Heart right ventricle (tissue), 16 donors: Measurements from ENCODE around the gene APOO. TPM values are rescaled to one million over a fixed set of nuclear protein-coding genes. Genes with fewer than 3 reads are reported as not detected.
"Not testable (repeated sequence)": the region's sequence is repeated elsewhere in the genome, so short reads cannot be mapped to it uniquely, and the experiment has no call there.

Experiments used
- ATAC-seq, 8 donors: fragments of 200-7000 bp; cut with Tn5 transposase; one replicate each; pipeline ENCODE4 v1.9.1; 2020; ENCODE audit warnings: mild to moderate bottlenecking in 8 of 8, moderate library complexity in 8 of 8, moderate number of reproducible peaks in 1 of 8
- DNase-seq, 2 donors: peaks; one replicate each; pipeline ENCODE4 v3.0.0-alpha.2; 2020
- H3K27ac ChIP-seq, 10 donors: fragments of 200-600 bp; sonication (generic) in 2 of 10; one replicate each; pipeline versions ENCODE4 v1.5.0 to v1.8.0; 2020 to 2022; ENCODE audit warnings: mild to moderate bottlenecking in 3 of 10
- H3K27me3 ChIP-seq, 7 donors: fragments of 200-600 bp; one replicate each; pipeline ENCODE4 v1.8.0; 2021 to 2022; ENCODE audit warnings: mild to moderate bottlenecking in 2 of 7
- H3K36me3 ChIP-seq, 9 donors: fragments of 200-600 bp; sonication (generic) in 1 of 9; one replicate each; pipeline versions ENCODE4 v1.5.0 to v1.8.0; 2020 to 2022; ENCODE audit warnings: mild to moderate bottlenecking in 2 of 9
- H3K4me1 ChIP-seq, 9 donors: fragments of 200-600 bp; sonication (generic) in 1 of 9; one replicate each; pipeline versions ENCODE4 v1.5.0 to v1.8.0; 2020 to 2022; ENCODE audit warnings: mild to moderate bottlenecking in 4 of 9
- H3K4me3 ChIP-seq, 10 donors: fragments of 200-600 bp; sonication (generic) in 2 of 10; one replicate each; pipeline versions ENCODE4 v1.5.0 to v1.8.0; 2020 to 2022; ENCODE audit warnings: mild to moderate bottlenecking in 7 of 10, moderate library complexity in 2 of 10
- H3K9me3 ChIP-seq, 11 donors: fragments of 200-600 bp in 10 of 11; sonication (generic) in 2 of 11; one replicate each; pipeline versions ENCODE4 v1.5.0 to v1.8.0; 2013 to 2022; ENCODE audit warnings: mild to moderate bottlenecking in 2 of 11, control low read depth in 1 of 11, moderate library complexity in 1 of 11
- WGBS, 2 donors: extraction: QIAGEN DNeasy Blood & Tissue Kit; methylation state at CpG; one replicate each; pipeline ENCODE4 v1.1.7; 2013; ENCODE audit warnings: inconsistent platforms in 1 of 2; 5-methylcytosine and 5-hydroxymethylcytosine counted together
- intact Hi-C, 10 donors: fragments of 100-400 bp; cut with DNase I; formaldehyde crosslinking; loops; one replicate each; pipeline versions ENCODE4 v1.11.1 to v1.14.2; 2022
- polyA plus RNA-seq, 2 donors: library from polyadenylated mRNA; stranded (reverse); fragments of 200-250 nt; gene quantifications; one replicate each; pipeline ENCODE4 v1.2.3, GENCODE V29; 2013
- total RNA-seq, 10 donors: library from RNA; stranded (reverse); fragmentation: NEBNext Ultra II Directional in 3 of 10; extraction: Animal tissue kit (Norgen Biotek cat#: 25700) in 3 of 10; gene quantifications; one replicate each; pipeline versions ENCODE4 v1.2.1 to v1.2.4, GENCODE V29; 2021 to 2023
- TF ChIP-seq, protein P1 (sequence below), 9 donors: fragments of 200-600 bp; sonication (generic) in 2 of 9; IDR thresholded peaks; one replicate each; pipeline versions ENCODE4 v1.5.0 to v1.8.0; 2021 to 2022; ENCODE audit warnings: antibody characterized with exemption in 9 of 9, mild to moderate bottlenecking in 5 of 9, moderate library complexity in 1 of 9
- donor health status: Arrhythmogenic right ventricular cardiomyopathy.
- donor health status: ischemic (EF 13 %, LVEDD 7.1; RV severe dilation, severe dysfunction).
- donor health status: healthy with polysubstance abuse.
- donor health status: DM: no; HTN: yes; CAD: no.
- donor health status: DM: no; HTN: no; CAD: no.
- donor health status: ischemic (EF 25% LVEDD 6.9; RV normal size, moderate dysfunction).
- donor health status: ischemic (EF 25% LVEDD 5.7; RV mildly dilated, moderate dysfunction).
- donor health status: healthy.
- donor health status: DM: yes; HTN: yes; CAD: no.
- donor health status: Ischemic cardiomyopathy.
- donor health status: ischemic (EF 35%, LVEDD 5.7; RV mildly dilated, moderate dysfunction).
- donor health status: nonischemic (EF 11% LVEDD 7.7; RV severe dilation, severe dysfunction).
- donor health status: DM: yes; HTN: yes; CAD: no.
- donor health status: PGD.
- donor health status: ischemic (EF 29% LVEDD 5.4; RV normal size, mild dysfunction).
- donor health status: nonischemic (EF 23%, LVEDD 6.1; RV moderate dilation, normal function).

The APOO gene
- total and polyA plus RNA-seq, 12 donors, result 60.9 to 132 (median 102) TPM

DNA sequence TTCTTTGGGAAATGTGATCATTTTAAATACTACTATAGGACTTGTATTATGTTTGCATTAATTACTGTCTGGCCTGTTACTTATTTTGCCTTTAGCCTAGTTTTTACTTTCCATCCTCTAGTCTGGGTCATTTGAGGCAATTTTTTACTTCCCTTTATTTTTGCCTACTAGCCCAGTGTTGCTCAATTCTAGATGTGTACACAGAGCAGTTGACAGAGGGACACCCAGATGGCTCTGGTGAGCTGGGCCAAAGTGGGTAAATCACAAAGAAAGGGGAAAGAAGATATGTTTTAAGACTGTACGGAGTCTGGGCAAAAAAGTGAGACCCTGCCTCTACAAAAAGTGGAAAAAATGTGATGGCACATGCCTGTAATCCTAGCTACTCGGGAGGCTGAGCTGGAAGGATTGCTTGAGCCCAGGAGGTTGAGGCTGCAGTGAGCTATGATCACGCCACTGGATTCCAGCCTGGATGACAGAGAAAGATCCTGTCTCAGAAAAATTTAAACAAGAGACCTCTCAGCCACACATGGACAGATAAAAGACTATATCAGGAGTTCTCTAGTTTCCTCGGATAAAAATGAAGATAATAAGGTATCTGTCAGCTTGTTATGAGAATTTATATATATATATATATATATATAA is 35.7 kb downstream of the APOO start:
- WGBS, 2 donors, result 85 to 88% methylated on average over 4 of the region's 4 CpGs
- TF ChIP-seq, protein P1, sequence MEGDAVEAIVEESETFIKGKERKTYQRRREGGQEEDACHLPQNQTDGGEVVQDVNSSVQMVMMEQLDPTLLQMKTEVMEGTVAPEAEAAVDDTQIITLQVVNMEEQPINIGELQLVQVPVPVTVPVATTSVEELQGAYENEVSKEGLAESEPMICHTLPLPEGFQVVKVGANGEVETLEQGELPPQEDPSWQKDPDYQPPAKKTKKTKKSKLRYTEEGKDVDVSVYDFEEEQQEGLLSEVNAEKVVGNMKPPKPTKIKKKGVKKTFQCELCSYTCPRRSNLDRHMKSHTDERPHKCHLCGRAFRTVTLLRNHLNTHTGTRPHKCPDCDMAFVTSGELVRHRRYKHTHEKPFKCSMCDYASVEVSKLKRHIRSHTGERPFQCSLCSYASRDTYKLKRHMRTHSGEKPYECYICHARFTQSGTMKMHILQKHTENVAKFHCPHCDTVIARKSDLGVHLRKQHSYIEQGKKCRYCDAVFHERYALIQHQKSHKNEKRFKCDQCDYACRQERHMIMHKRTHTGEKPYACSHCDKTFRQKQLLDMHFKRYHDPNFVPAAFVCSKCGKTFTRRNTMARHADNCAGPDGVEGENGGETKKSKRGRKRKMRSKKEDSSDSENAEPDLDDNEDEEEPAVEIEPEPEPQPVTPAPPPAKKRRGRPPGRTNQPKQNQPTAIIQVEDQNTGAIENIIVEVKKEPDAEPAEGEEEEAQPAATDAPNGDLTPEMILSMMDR (IDR thresholded peaks at IDR 0.05), result no peak
- Histone ChIP-seq H3K36me3 (no peaks in the 10 kb centered on the region), H3K27ac (peak overlapping the region in 1 of 10 donors; percentile 69), H3K4me1 (peaks cover 0 to 6% (median 0%) of the 10 kb centered on the region in 9 donors), H3K9me3 (no peaks in the 10 kb centered on the region), H3K4me3 (no peak overlapping the region), H3K27me3 (no peaks in the 10 kb centered on the region)
- no peak for DNase-seq
- intact Hi-C loops, result loop anchor here in 1 of 10 donors (10.0 kb wide), 1 partner anchor 57 kb away; no protein-coding TSS in a partner anchor
- peak in 2 of 8 donors; percentile 46 to 50 for ATAC-seq

DNA sequence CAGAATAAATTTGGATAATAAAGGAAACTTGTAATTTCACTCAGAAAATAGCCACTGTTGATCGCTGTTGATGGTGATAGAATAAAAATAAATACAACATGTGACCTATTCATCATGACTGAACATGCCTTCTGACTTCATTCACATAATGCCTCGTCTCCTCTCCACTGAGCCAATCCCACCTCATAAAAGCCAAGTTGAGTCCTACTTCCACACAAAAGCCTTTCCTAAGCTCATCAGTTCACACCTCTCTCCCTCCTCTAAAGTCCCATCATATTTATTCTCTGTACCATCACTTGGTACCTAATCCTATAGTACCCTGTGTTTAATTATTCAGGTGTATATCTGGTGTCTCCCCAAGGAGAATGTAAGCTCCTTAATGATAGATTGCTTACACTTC is 37.7 kb downstream of the APOO start:
- no peak for ATAC-seq

DNA sequence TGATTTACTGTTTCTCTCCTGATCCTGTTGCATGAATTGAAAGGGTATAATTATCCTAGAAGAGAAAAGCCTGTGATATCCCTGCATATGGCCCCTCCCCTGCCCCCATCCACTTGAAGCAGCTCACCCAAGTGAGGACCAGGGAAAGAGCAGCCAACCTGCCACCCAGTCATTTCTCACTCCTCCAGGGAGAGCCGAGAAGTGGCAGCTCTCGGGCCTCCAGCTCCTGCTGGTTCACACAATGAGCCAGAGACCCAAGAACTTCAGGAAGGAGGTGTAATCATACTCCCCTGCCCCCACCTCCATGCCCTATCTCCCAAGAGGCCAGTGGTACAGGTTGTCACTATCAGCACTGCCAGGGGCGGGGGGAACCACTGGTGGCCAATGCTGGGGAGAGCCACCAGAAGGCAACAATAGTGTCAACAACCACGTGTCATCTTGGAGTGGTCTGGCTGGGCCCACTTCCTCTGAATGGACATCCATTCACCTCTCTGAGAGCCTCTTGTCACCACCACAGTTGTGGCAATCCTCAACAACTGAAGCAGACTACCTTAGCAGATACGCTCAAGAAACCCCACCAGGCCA is 42.9 kb downstream of the APOO start:
- 79 to 80% methylated on average over 5 of the region's 5 CpGs for WGBS, 2 donors
- no peaks in the 10 kb centered on the region for H3K4me1 ChIP-seq
- no peaks in the 10 kb centered on the region for H3K36me3 ChIP-seq
- H3K9me3 ChIP-seq, result no peaks in the 10 kb centered on the region
- intact Hi-C loops, result no loop called here
- ATAC-seq (no peak), DNase-seq (no peak)
- H3K27me3 ChIP-seq, result peaks cover 0 to 13% (median 0%) of the 10 kb centered on the region in 7 donors
- H3K4me3 ChIP-seq, result no peak overlapping the region
- TF ChIP-seq, protein P1 (IDR thresholded peaks at IDR 0.05), result no peak
- no peak overlapping the region for H3K27ac ChIP-seq

More for the DNA sequence above, 37.7 kb downstream of the APOO start:
- DNase-seq, result no peak
- H3K27ac ChIP-seq, result no peak overlapping the region
- no peak overlapping the region for H3K4me3 ChIP-seq
- no peaks in the 10 kb centered on the region for H3K36me3 ChIP-seq
- intact Hi-C loops, result loop anchor here in 1 of 10 donors (10.0 kb wide), 1 partner anchor 55 kb away; no protein-coding TSS in a partner anchor
- peaks cover 0 to 6% (median 0%) of the 10 kb centered on the region in 9 donors for H3K4me1 ChIP-seq
- TF ChIP-seq, protein P1 (IDR thresholded peaks at IDR 0.05), result no peak
- H3K9me3 ChIP-seq, result no peaks in the 10 kb centered on the region
- peaks cover 0 to 13% (median 0%) of the 10 kb centered on the region in 7 donors for H3K27me3 ChIP-seq
- 61 to 79% methylated on average over 2 of the region's 2 CpGs for whole genome bisulfite sequencing, 2 donors

DNA sequence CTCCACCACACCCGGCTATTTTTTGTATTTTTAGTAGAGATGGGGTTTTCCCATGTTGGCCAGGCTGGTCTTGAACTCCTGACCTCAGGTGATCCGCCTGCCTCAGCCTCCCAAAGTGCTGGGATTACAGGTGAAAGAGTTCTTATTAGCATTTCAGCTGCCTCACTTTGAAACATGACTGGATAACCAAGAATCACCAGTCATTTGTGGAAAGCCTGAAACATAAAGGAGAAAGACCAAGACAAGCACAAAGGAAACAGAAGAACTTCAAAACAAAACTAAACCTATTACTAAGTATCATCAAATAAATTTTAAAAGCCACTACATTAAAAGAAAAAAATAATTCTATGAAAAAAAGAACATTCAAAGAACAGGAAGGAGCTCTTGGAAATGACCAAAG is 45.8 kb downstream of the APOO start:
- H3K4me1 ChIP-seq, H3K4me3 ChIP-seq, H3K36me3 ChIP-seq, H3K27ac ChIP-seq, ATAC-seq, intact Hi-C loops, DNase-seq, H3K9me3 ChIP-seq: not testable (repeated sequence)
- 94 to 95% methylated on average over 2 of the region's 2 CpGs for WGBS, 2 donors
- H3K27me3 ChIP-seq, result peaks cover 0 to 13% (median 0%) of the 10 kb centered on the region in 7 donors
